Mammary epithelial cell (primary cell): Measurements from ENCODE around the gene ANKMY2.

Source experiments
- CTCF ChIP-seq, 2 donors: IDR thresholded peaks in 1 of 2; conservative IDR thresholded peaks in 1 of 2; 2 replicates each; pipeline ENCODE4 v1.5.1; 2011 to 2012; ENCODE audit warnings: inconsistent platforms in 2 of 2, low read length in 2 of 2, mild to moderate bottlenecking in 2 of 2, control low read depth in 1 of 2, low read depth in 1 of 2; ENCODE audit not compliant: insufficient read depth in 1 of 2; ENCODE audit errors: extremely low read depth in 1 of 2
- EZH2 ChIP-seq: IDR thresholded peaks from 2 replicates; pipeline ENCODE4 v1.6.1; 2012; ENCODE audit warnings: low read length, inconsistent platforms, borderline replicate concordance

GRCh38 chr7:16693601-16694318, 48.2 kb upstream of the ANKMY2 start:
- TF ChIP-seq CTCF (conservative IDR thresholded peaks at IDR 0.05 in 1 of 2, IDR thresholded peaks at IDR 0.05 in 1 of 2; ENCODE audit: extremely low read depth in 1 of 2, insufficient read depth in 1 of 2, low read depth in 1 of 2, low read length in 2 of 2) (no peak), EZH2 (no peak)
